ENCODE results near the gene RNU1-4. TPM values are rescaled to one million over a fixed set of nuclear protein-coding genes. Genes with fewer than 3 reads are reported as not detected.
"Not testable (repeated sequence)": the region's sequence is repeated elsewhere in the genome, so short reads cannot be mapped to it uniquely, and the experiment has no call there.

The RNU1-4 gene
- polyA plus RNA-seq, 1 donor (not counting 4 experiments of a cell fraction or from before 2014, with no cell fraction given) = 67.0 TPM

DNA sequence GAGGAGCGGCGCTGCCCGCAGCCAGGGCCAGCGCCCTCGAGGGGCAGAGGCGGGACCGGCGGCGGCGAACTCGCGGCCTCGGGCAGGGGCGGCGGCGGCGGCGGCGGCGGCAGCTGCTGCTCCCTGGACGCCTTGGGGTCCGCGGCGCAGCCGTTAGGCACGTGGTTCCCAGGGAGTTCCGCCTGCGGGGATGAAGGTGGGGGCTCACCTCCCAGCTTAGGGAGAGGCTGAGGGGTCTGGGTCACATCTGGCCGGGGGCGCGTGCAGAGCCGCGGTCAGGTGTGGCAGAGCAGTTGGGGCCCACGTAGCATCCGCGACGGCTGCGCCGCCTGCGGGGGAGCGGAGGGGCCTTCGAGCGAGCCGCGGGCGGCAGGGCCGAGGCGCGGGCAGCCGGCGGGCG is 40.9 kb upstream of the RNU1-4 start:
- H3K27me3 ChIP-seq (ENCODE audit: control insufficient read depth, extremely low read depth, insufficient read depth, low read length); FAIRE-seq; H3K9ac ChIP-seq (ENCODE audit: control insufficient read depth, extremely low read depth, insufficient read depth, low read length); DNase-seq (ENCODE audit: low read depth, low spot score); H3K4me2 ChIP-seq (ENCODE audit: control insufficient read depth, extremely low read depth, insufficient read depth, low read depth, low read length); dilution Hi-C loops (cut with MboI; ENCODE audit: extremely low pct_ligation_motif_present, low sequenced_read_pairs); H3K9me1 ChIP-seq (ENCODE audit: control insufficient read depth, extremely low read depth, insufficient read depth, low read length); H3K9me3 ChIP-seq (ENCODE audit: control insufficient read depth, low read depth, low read length); H3K4me3 ChIP-seq (ENCODE audit: control insufficient read depth in 2 of 3, extremely low read depth in 1 of 3, insufficient read depth in 2 of 3, low read depth in 1 of 3, low read length in 3 of 3); H3K4me1 ChIP-seq (ENCODE audit: control insufficient read depth, extremely low read depth, insufficient read depth, low read length); H3K79me2 ChIP-seq (ENCODE audit: control insufficient read depth, insufficient read depth, low read length); H2AFZ ChIP-seq (ENCODE audit: control insufficient read depth, low read length); H4K20me1 ChIP-seq (ENCODE audit: control insufficient read depth, extremely low read depth, insufficient read depth, low read length); H3K27ac ChIP-seq (ENCODE audit: control insufficient read depth, insufficient read depth, low read length); H3K36me3 ChIP-seq (ENCODE audit: control insufficient read depth in 2 of 2, extremely low read depth in 1 of 2, insufficient read depth in 2 of 2, low read length in 2 of 2): not testable (repeated sequence)
- peak; percentile 63 for TF ChIP-seq EZH2 (IDR thresholded peaks at IDR 0.05; ENCODE audit: low read length)

GRCh38 chr1:16700138-16700895 is 40.0 kb upstream of the RNU1-4 start:
- H3K27ac ChIP-seq (ENCODE audit: control insufficient read depth, insufficient read depth, low read length); dilution Hi-C loops (cut with MboI; ENCODE audit: extremely low pct_ligation_motif_present, low sequenced_read_pairs): not testable (repeated sequence)

GRCh38 chr1:16701189-16701588 is 39.1 kb upstream of the RNU1-4 start:
- not testable (repeated sequence) for H3K36me3 ChIP-seq (ENCODE audit: control insufficient read depth in 2 of 2, extremely low read depth in 1 of 2, insufficient read depth in 2 of 2, low read length in 2 of 2); DNase-seq (ENCODE audit: low read depth, low spot score)

More at GRCh38 chr1:16700138-16700895, 40.0 kb upstream of the RNU1-4 start:
- H3K79me2 ChIP-seq (ENCODE audit: control insufficient read depth, insufficient read depth, low read length); H3K9ac ChIP-seq (ENCODE audit: control insufficient read depth, extremely low read depth, insufficient read depth, low read length); H3K4me3 ChIP-seq (ENCODE audit: control insufficient read depth in 2 of 3, extremely low read depth in 1 of 3, insufficient read depth in 2 of 3, low read depth in 1 of 3, low read length in 3 of 3); H3K4me1 ChIP-seq (ENCODE audit: control insufficient read depth, extremely low read depth, insufficient read depth, low read length); H3K27me3 ChIP-seq (ENCODE audit: control insufficient read depth, extremely low read depth, insufficient read depth, low read length); H3K9me3 ChIP-seq (ENCODE audit: control insufficient read depth, low read depth, low read length); DNase-seq (ENCODE audit: low read depth, low spot score); H4K20me1 ChIP-seq (ENCODE audit: control insufficient read depth, extremely low read depth, insufficient read depth, low read length); H3K9me1 ChIP-seq (ENCODE audit: control insufficient read depth, extremely low read depth, insufficient read depth, low read length); H3K4me2 ChIP-seq (ENCODE audit: control insufficient read depth, extremely low read depth, insufficient read depth, low read depth, low read length); FAIRE-seq; H2AFZ ChIP-seq (ENCODE audit: control insufficient read depth, low read length); H3K36me3 ChIP-seq (ENCODE audit: control insufficient read depth in 2 of 2, extremely low read depth in 1 of 2, insufficient read depth in 2 of 2, low read length in 2 of 2): not testable (repeated sequence)

DNA sequence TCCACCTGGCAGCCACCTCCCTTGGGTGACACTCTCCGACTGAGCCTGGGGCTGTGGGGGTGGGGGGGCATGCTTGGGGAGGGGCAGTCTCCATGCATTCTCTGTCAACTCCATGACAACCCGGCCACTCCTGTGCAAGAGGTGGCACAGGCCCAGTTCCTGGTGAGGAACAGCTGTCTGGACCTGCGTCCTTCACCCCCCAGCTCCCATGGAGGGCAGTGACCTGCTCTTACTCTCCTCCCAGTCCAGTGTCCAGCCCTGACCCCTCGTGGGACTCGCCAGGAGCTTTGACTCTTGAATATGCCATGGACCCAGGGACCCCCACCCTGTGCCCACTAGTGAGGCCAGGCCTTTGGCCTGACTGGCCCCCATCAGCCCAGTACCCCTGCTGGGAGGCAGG is 38.0 kb upstream of the RNU1-4 start:
- dilution Hi-C loops (cut with MboI; ENCODE audit: extremely low pct_ligation_motif_present, low sequenced_read_pairs); H3K79me2 ChIP-seq (ENCODE audit: control insufficient read depth, insufficient read depth, low read length); H3K9me3 ChIP-seq (ENCODE audit: control insufficient read depth, low read depth, low read length); H3K4me3 ChIP-seq (ENCODE audit: control insufficient read depth in 2 of 3, extremely low read depth in 1 of 3, insufficient read depth in 2 of 3, low read depth in 1 of 3, low read length in 3 of 3); H2AFZ ChIP-seq (ENCODE audit: control insufficient read depth, low read length); H4K20me1 ChIP-seq (ENCODE audit: control insufficient read depth, extremely low read depth, insufficient read depth, low read length); H3K27me3 ChIP-seq (ENCODE audit: control insufficient read depth, extremely low read depth, insufficient read depth, low read length); H3K4me1 ChIP-seq (ENCODE audit: control insufficient read depth, extremely low read depth, insufficient read depth, low read length); H3K9ac ChIP-seq (ENCODE audit: control insufficient read depth, extremely low read depth, insufficient read depth, low read length); FAIRE-seq; H3K36me3 ChIP-seq (ENCODE audit: control insufficient read depth in 2 of 2, extremely low read depth in 1 of 2, insufficient read depth in 2 of 2, low read length in 2 of 2); DNase-seq (ENCODE audit: low read depth, low spot score); H3K27ac ChIP-seq (ENCODE audit: control insufficient read depth, insufficient read depth, low read length); H3K4me2 ChIP-seq (ENCODE audit: control insufficient read depth, extremely low read depth, insufficient read depth, low read depth, low read length); H3K9me1 ChIP-seq (ENCODE audit: control insufficient read depth, extremely low read depth, insufficient read depth, low read length): not testable (repeated sequence)

More at GRCh38 chr1:16701189-16701588, 39.1 kb upstream of the RNU1-4 start:
- H3K9me3 ChIP-seq (ENCODE audit: control insufficient read depth, low read depth, low read length); dilution Hi-C loops (cut with MboI; ENCODE audit: extremely low pct_ligation_motif_present, low sequenced_read_pairs); H4K20me1 ChIP-seq (ENCODE audit: control insufficient read depth, extremely low read depth, insufficient read depth, low read length); H3K27me3 ChIP-seq (ENCODE audit: control insufficient read depth, extremely low read depth, insufficient read depth, low read length); H3K4me2 ChIP-seq (ENCODE audit: control insufficient read depth, extremely low read depth, insufficient read depth, low read depth, low read length); H3K4me3 ChIP-seq (ENCODE audit: control insufficient read depth in 2 of 3, extremely low read depth in 1 of 3, insufficient read depth in 2 of 3, low read depth in 1 of 3, low read length in 3 of 3); H3K4me1 ChIP-seq (ENCODE audit: control insufficient read depth, extremely low read depth, insufficient read depth, low read length); H3K9me1 ChIP-seq (ENCODE audit: control insufficient read depth, extremely low read depth, insufficient read depth, low read length); H2AFZ ChIP-seq (ENCODE audit: control insufficient read depth, low read length); FAIRE-seq; H3K79me2 ChIP-seq (ENCODE audit: control insufficient read depth, insufficient read depth, low read length); H3K9ac ChIP-seq (ENCODE audit: control insufficient read depth, extremely low read depth, insufficient read depth, low read length); H3K27ac ChIP-seq (ENCODE audit: control insufficient read depth, insufficient read depth, low read length): not testable (repeated sequence)

DNA sequence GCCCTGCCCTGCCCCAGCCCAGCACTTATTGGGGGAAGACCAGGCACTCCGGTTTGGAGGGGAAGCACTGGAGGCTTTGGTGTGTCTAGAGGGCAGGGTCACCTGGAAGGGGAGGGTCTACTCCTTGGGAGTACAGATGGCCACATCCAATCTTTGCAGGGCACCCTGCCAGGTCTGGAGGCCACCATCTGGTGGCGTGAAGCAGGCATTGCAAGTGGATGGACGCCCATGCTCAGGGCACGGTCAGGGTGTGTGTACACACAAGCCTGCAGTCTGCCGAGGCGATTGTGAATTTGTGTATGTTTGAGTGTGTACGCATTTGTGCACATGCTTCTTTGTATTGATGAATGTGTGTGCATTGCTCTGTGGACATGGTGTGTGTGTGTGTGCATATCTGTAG is 37.2 kb upstream of the RNU1-4 start:
- FAIRE-seq = peak; percentile 79
- H3K27ac ChIP-seq (ENCODE audit: control insufficient read depth, insufficient read depth, low read length); H3K4me1 ChIP-seq (ENCODE audit: control insufficient read depth, extremely low read depth, insufficient read depth, low read length); H4K20me1 ChIP-seq (ENCODE audit: control insufficient read depth, extremely low read depth, insufficient read depth, low read length); DNase-seq (ENCODE audit: low read depth, low spot score); H3K36me3 ChIP-seq (ENCODE audit: control insufficient read depth in 2 of 2, extremely low read depth in 1 of 2, insufficient read depth in 2 of 2, low read length in 2 of 2); H3K27me3 ChIP-seq (ENCODE audit: control insufficient read depth, extremely low read depth, insufficient read depth, low read length); H3K9ac ChIP-seq (ENCODE audit: control insufficient read depth, extremely low read depth, insufficient read depth, low read length); dilution Hi-C loops (cut with MboI; ENCODE audit: extremely low pct_ligation_motif_present, low sequenced_read_pairs); H3K79me2 ChIP-seq (ENCODE audit: control insufficient read depth, insufficient read depth, low read length); H3K4me2 ChIP-seq (ENCODE audit: control insufficient read depth, extremely low read depth, insufficient read depth, low read depth, low read length); H3K9me1 ChIP-seq (ENCODE audit: control insufficient read depth, extremely low read depth, insufficient read depth, low read length); H2AFZ ChIP-seq (ENCODE audit: control insufficient read depth, low read length); H3K9me3 ChIP-seq (ENCODE audit: control insufficient read depth, low read depth, low read length); H3K4me3 ChIP-seq (ENCODE audit: control insufficient read depth in 2 of 3, extremely low read depth in 1 of 3, insufficient read depth in 2 of 3, low read depth in 1 of 3, low read length in 3 of 3): not testable (repeated sequence)

Measured in keratinocyte (primary cell).